AG08395 (cell line): ENCODE measurements around the gene TMEM69.
"Not testable (repeated sequence)": the region's sequence is repeated elsewhere in the genome, so short reads cannot be mapped to it uniquely, and the experiment has no call there.

Source experiments
- DNase-seq: peaks from one replicate; pipeline ENCODE4 v3.0.0; 2012; ENCODE audit warnings: mixed read lengths, low spot score

TMEM69 gene

GRCh38 chr1:45687754-45688740, at the start of gene TMEM69:
Gene TMEM69, plus strand, starts transcription at chr1:45688181. Its CDS starts 2,888 bp downstream, at chr1:45691069.
- DNase-seq: peak; percentile 87

- no peak for DNase-seq
Measured at GRCh38 chr1:45640293-45640692, 47.7 kb upstream of the TMEM69 start.

GRCh38 chr1:45643321-45643720, 44.7 kb upstream of the TMEM69 start:
- DNase-seq: no peak

GRCh38 chr1:45643978-45644377, 44.0 kb upstream of the TMEM69 start:
- DNase-seq: no peak

GRCh38 chr1:45644661-45645060, 43.3 kb upstream of the TMEM69 start:
- no peak for DNase-seq

GRCh38 chr1:45647248-45648021, 40.5 kb upstream of the TMEM69 start:
- no peak for DNase-seq

- no peak for DNase-seq
Measured at GRCh38 chr1:45654540-45655280, 33.3 kb upstream of the TMEM69 start.

- no peak for DNase-seq
Measured at GRCh38 chr1:45656573-45657226, 31.3 kb upstream of the TMEM69 start.

- DNase-seq: no peak
Measured at GRCh38 chr1:45658171-45658570, 29.8 kb upstream of the TMEM69 start.

- DNase-seq: no peak
Measured at GRCh38 chr1:45659222-45659621, 28.8 kb upstream of the TMEM69 start.

GRCh38 chr1:45660336-45660735, 27.6 kb upstream of the TMEM69 start:
- no peak for DNase-seq

- no peak for DNase-seq
Measured at GRCh38 chr1:45666836-45667235, 21.1 kb upstream of the TMEM69 start.

- DNase-seq: no peak
Measured at GRCh38 chr1:45667321-45668111, 20.5 kb upstream of the TMEM69 start.

- DNase-seq: no peak
Measured at GRCh38 chr1:45668526-45668925, 19.5 kb upstream of the TMEM69 start.

- DNase-seq: peak; percentile 10
Measured at GRCh38 chr1:45669379-45669778, 18.6 kb upstream of the TMEM69 start.

- DNase-seq: peak; percentile 11
Measured at GRCh38 chr1:45669859-45670655, 17.9 kb upstream of the TMEM69 start.

- DNase-seq: no peak
Measured at GRCh38 chr1:45673956-45674355, 14.0 kb upstream of the TMEM69 start.

- no peak for DNase-seq
Measured at GRCh38 chr1:45674478-45674877, 13.5 kb upstream of the TMEM69 start.

- DNase-seq: not testable (repeated sequence)
Measured at GRCh38 chr1:45676553-45676952, 11.4 kb upstream of the TMEM69 start.

- DNase-seq: no peak
Measured at GRCh38 chr1:45677751-45678245, 10.2 kb upstream of the TMEM69 start.
